Testis (tissue), 2 donors: ENCODE data around the gene NELL1.

Experiments used
- CTCF ChIP-seq, 3 experiments: fragments of 450-650 bp in 2 of 3; fragments of 200-600 bp in 1 of 3; sonication (generic) in 1 of 3; IDR thresholded peaks; one replicate each; pipeline ENCODE4 v1.5.1; 2016 to 2019; ENCODE audit warnings: antibody characterized with exemption in 3 of 3, mild to moderate bottlenecking in 2 of 3, moderate library complexity in 1 of 3
- POLR2A ChIP-seq: fragments of 450-650 bp; IDR thresholded peaks from one replicate; pipeline ENCODE4 v1.6.1; 2017; ENCODE audit warnings: antibody characterized with exemption, mild to moderate bottlenecking, moderate library complexity

DNA sequence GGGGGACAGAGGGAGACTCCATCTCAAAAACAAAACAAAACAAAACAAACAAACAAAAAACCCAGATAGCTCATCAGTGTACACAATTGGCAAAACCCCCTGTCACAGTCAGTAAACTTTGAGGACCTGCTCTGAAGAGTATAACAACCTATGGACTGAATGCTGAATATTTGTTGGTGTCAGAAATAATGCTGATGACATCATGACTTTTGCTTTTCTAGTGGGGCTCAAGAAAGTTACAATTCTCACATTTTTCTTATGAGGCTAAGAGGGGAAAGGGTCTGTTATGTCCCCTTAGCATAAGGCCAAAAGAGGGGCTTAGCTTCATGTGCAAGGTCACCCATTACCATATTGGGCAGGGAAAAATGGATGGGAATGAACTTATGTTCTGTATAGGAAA is 207.4 kb downstream of the NELL1 start:
- TF ChIP-seq CTCF (IDR thresholded peaks at IDR 0.05) (no peak), POLR2A (no peak)
